HG02759 (cell line): ENCODE results near the gene PIP5KL1.
A peak's percentile ranks its signal among the peaks of the same experiment; 100 is the strongest.

Source experiments
- ATAC-seq: cut with Tn5 transposase; IDR thresholded peaks from one replicate; pipeline ENCODE4 v1.9.1; 2021; ENCODE audit warnings: mild to moderate bottlenecking, moderate library complexity; ENCODE audit not compliant: unreplicated experiment

The PIP5KL1 gene

GRCh38 chr9:127916720-127917581 lies 13.6 kb downstream of the PIP5KL1 start, which contains the start of gene ST6GALNAC4:
ST6GALNAC4 (minus strand) TSS chr9:127917041; CDS start chr9:127916419, 622 bp downstream.
- peak; percentile 81 for ATAC-seq

GRCh38 chr9:127915801-127916719 lies 14.5 kb downstream of the PIP5KL1 start:
- peak; percentile 26 for ATAC-seq

GRCh38 chr9:127915325-127915752 lies 15.2 kb downstream of the PIP5KL1 start:
- no peak for ATAC-seq

GRCh38 chr9:127913682-127914081 lies 16.9 kb downstream of the PIP5KL1 start:
- no peak for ATAC-seq

- ATAC-seq, result no peak
These were observed 17.7 kb downstream of the PIP5KL1 start for GRCh38 chr9:127912882-127913281.

- no peak for ATAC-seq
These were observed 18.3 kb downstream of the PIP5KL1 start for GRCh38 chr9:127912296-127912695.

- ATAC-seq, result no peak
These were observed 19.9 kb downstream of the PIP5KL1 start for GRCh38 chr9:127910613-127911205.

GRCh38 chr9:127909839-127910273 lies 20.7 kb downstream of the PIP5KL1 start:
- no peak for ATAC-seq

GRCh38 chr9:127908660-127908926 lies 22.0 kb downstream of the PIP5KL1 start:
- no peak for ATAC-seq

- no peak for ATAC-seq
These were observed 22.5 kb downstream of the PIP5KL1 start for GRCh38 chr9:127907867-127908659.

GRCh38 chr9:127905788-127906191 lies 24.8 kb downstream of the PIP5KL1 start:
- no peak for ATAC-seq

- no peak for ATAC-seq
These were observed 25.4 kb downstream of the PIP5KL1 start for GRCh38 chr9:127905004-127905728.

- ATAC-seq, result no peak
These were observed 26.0 kb downstream of the PIP5KL1 start for GRCh38 chr9:127904561-127905003.

GRCh38 chr9:127903557-127904475 lies 26.8 kb downstream of the PIP5KL1 start:
- ATAC-seq, result peak; percentile 32

- peak; percentile 70 for ATAC-seq
These were observed 31.2 kb downstream of the PIP5KL1 start, which contains the start of gene ST6GALNAC6 for GRCh38 chr9:127899128-127899943. ST6GALNAC6 (minus strand) TSS chr9:127899603; CDS start chr9:127897981, 1,622 bp downstream.

GRCh38 chr9:127898433-127899127 lies 32.0 kb downstream of the PIP5KL1 start:
- ATAC-seq, result peak; percentile 2

GRCh38 chr9:127897193-127897692 lies 33.3 kb downstream of the PIP5KL1 start:
- ATAC-seq, result no peak
